ENCODE results near the gene PIK3CB. TPM values are rescaled to one million over a fixed set of nuclear protein-coding genes. Genes with fewer than 3 reads are reported as not detected.

Gene PIK3CB
- total RNA-seq, 1 experiment from 2014 or later = 16.4 TPM

- H3K9me3 ChIP-seq (ENCODE audit: low read depth, low read length, poor library complexity, severe bottlenecking) = no peaks in the 10 kb centered on the region
- intact Hi-C loops (cut with micrococcal nuclease; ENCODE audit: unreplicated experiment) = no loop called here
- no peak for DNase-seq (ENCODE audit: low spot score)
- POLR2A ChIA-PET (ENCODE audit: low non-redundant PET) = no interaction called here
- BruUV-seq (replicated peaks) = no TSS peak
- CTCF ChIA-PET = no interaction called here
- H3K27ac ChIP-seq (ENCODE audit: low read depth, low read length, poor library complexity, severe bottlenecking) = no peak overlapping the region
- H3K4me3 ChIP-seq (ENCODE audit: low read depth, low read length, poor library complexity, severe bottlenecking) = no peak overlapping the region
- no peaks in the 10 kb centered on the region for H3K27me3 ChIP-seq (replicated peaks; ENCODE audit: insufficient read depth, low read depth, low read length, poor library complexity)
- H3K36me3 ChIP-seq (ENCODE audit: insufficient read depth, low read length, poor library complexity, severe bottlenecking) = no peaks in the 10 kb centered on the region
- TF ChIP-seq EZH2 (IDR thresholded peaks at IDR 0.05; ENCODE audit: borderline replicate concordance, low read depth, low read length, poor library complexity, severe bottlenecking) (no peak), CTCF (conservative IDR thresholded peaks at IDR 0.05; ENCODE audit: low read depth, low read length) (no peak)
- peaks cover 4% of the 10 kb centered on the region for H3K4me1 ChIP-seq (ENCODE audit: insufficient read depth, low read length, poor library complexity, severe bottlenecking)
Measured at GRCh38 chr3:138712086-138712485, 122.6 kb downstream of the PIK3CB start.

GRCh38 chr3:138705675-138706074 lies 129.1 kb downstream of the PIK3CB start:
- Histone ChIP-seq H3K36me3 (ENCODE audit: insufficient read depth, low read length, poor library complexity, severe bottlenecking) (no peaks in the 10 kb centered on the region), H3K4me3 (ENCODE audit: low read depth, low read length, poor library complexity, severe bottlenecking) (no peak overlapping the region), H3K27me3 (replicated peaks; ENCODE audit: insufficient read depth, low read depth, low read length, poor library complexity) (no peaks in the 10 kb centered on the region), H3K27ac (ENCODE audit: low read depth, low read length, poor library complexity, severe bottlenecking) (no peak overlapping the region), H3K9me3 (ENCODE audit: low read depth, low read length, poor library complexity, severe bottlenecking) (no peaks in the 10 kb centered on the region), H3K4me1 (ENCODE audit: insufficient read depth, low read length, poor library complexity, severe bottlenecking) (no peaks in the 10 kb centered on the region)
- DNase-seq (ENCODE audit: low spot score) = no peak
- CTCF ChIA-PET = no interaction called here
- no peak for TF ChIP-seq CTCF (conservative IDR thresholded peaks at IDR 0.05; ENCODE audit: low read depth, low read length)
- no peak for TF ChIP-seq EZH2 (IDR thresholded peaks at IDR 0.05; ENCODE audit: borderline replicate concordance, low read depth, low read length, poor library complexity, severe bottlenecking)
- POLR2A ChIA-PET (ENCODE audit: low non-redundant PET) = no interaction called here
- BruUV-seq (replicated peaks) = no TSS peak
- intact Hi-C loops (cut with micrococcal nuclease; ENCODE audit: unreplicated experiment) = loop anchor here (10.0 kb wide), 1 partner anchor 231 kb away; no protein-coding TSS in a partner anchor

GRCh38 chr3:138696666-138697370 lies 137.9 kb downstream of the PIK3CB start:
- H3K27ac ChIP-seq (ENCODE audit: low read depth, low read length, poor library complexity, severe bottlenecking) = no peak overlapping the region
- POLR2A ChIA-PET (ENCODE audit: low non-redundant PET) = no interaction called here

More at GRCh38 chr3:138696666-138697370, 137.9 kb downstream of the PIK3CB start:
- Histone ChIP-seq H3K27me3 (replicated peaks; ENCODE audit: insufficient read depth, low read depth, low read length, poor library complexity) (no peaks in the 10 kb centered on the region), H3K4me1 (ENCODE audit: insufficient read depth, low read length, poor library complexity, severe bottlenecking) (no peaks in the 10 kb centered on the region), H3K4me3 (ENCODE audit: low read depth, low read length, poor library complexity, severe bottlenecking) (no peak overlapping the region), H3K36me3 (ENCODE audit: insufficient read depth, low read length, poor library complexity, severe bottlenecking) (peaks cover 3% of the 10 kb centered on the region), H3K9me3 (ENCODE audit: low read depth, low read length, poor library complexity, severe bottlenecking) (no peaks in the 10 kb centered on the region)
- intact Hi-C loops (cut with micrococcal nuclease; ENCODE audit: unreplicated experiment) = no loop called here
- TF ChIP-seq EZH2 (IDR thresholded peaks at IDR 0.05; ENCODE audit: borderline replicate concordance, low read depth, low read length, poor library complexity, severe bottlenecking) (no peak), CTCF (conservative IDR thresholded peaks at IDR 0.05; ENCODE audit: low read depth, low read length) (no peak)
- no TSS peak for BruUV-seq (replicated peaks)
- DNase-seq (ENCODE audit: low spot score) = no peak
- CTCF ChIA-PET = interaction anchor here (2.0 kb wide), 1 partner anchor 219 kb away, joined by 7 read pairs; no protein-coding TSS in a partner anchor

All from A673 (cell line).